A673 (cell line): Measurements from ENCODE around the gene RNU7-1. TPM values are rescaled to one million over a fixed set of nuclear protein-coding genes. Genes with fewer than 3 reads are reported as not detected.

ENCODE experiments used
- BruUV-seq: library from RNA; stranded (reverse); fragments of 400-500 nt; replicated peaks from 2 replicates; lab custom pipeline; 2021; lab: Mats Ljungman, UMichigan
- CTCF ChIA-PET: fragments of 300-600 bp; sonication (Branson Sonifier 250); formaldehyde crosslinking; loops from one replicate; lab custom pipeline; 2022; ENCODE audit warnings: antibody characterized with exemption; lab: Charles Lee
- POLR2A ChIA-PET: fragments of 300-600 bp; sonication (Branson Sonifier 250); formaldehyde crosslinking; loops from one replicate; lab custom pipeline; 2022; ENCODE audit warnings: antibody characterized with exemption; ENCODE audit not compliant: low non-redundant PET; lab: Charles Lee
- DNase-seq: peaks from one replicate; pipeline ENCODE4 v3.0.0-alpha.2; 2015; ENCODE audit warnings: low spot score
- H3K27ac ChIP-seq: fragments of 200-600 bp; sonication (generic); 2 replicates; pipeline ENCODE4 v1.5.1; 2016; ENCODE audit warnings: mixed run types, low read depth, mild to moderate bottlenecking, mixed read lengths, antibody characterized with exemption, low read length; ENCODE audit not compliant: poor library complexity, severe bottlenecking
- H3K27me3 ChIP-seq: fragments of 200-600 bp; sonication (generic); replicated peaks from 2 replicates; pipeline ENCODE4 v1.6.1; 2017; ENCODE audit warnings: mixed run types, low read depth, mild to moderate bottlenecking, mixed read lengths, antibody characterized with exemption, low read length; ENCODE audit not compliant: insufficient read depth, poor library complexity
- H3K36me3 ChIP-seq: fragments of 200-600 bp; sonication (generic); 2 replicates; pipeline ENCODE4 v1.6.1; 2016; ENCODE audit warnings: mixed run types, mild to moderate bottlenecking, mixed read lengths, antibody characterized with exemption, low read length; ENCODE audit not compliant: insufficient read depth, poor library complexity, severe bottlenecking
- H3K4me1 ChIP-seq: fragments of 200-600 bp; sonication (generic); 2 replicates; pipeline ENCODE4 v1.6.1; 2017; ENCODE audit warnings: mixed run types, mild to moderate bottlenecking, mixed read lengths, antibody characterized with exemption, low read length; ENCODE audit not compliant: insufficient read depth, poor library complexity, severe bottlenecking
- H3K4me3 ChIP-seq: fragments of 200-600 bp; sonication (generic); 2 replicates; pipeline ENCODE4 v1.5.1; 2016; ENCODE audit warnings: low read depth, mixed run types, mild to moderate bottlenecking, mixed read lengths, low read length; ENCODE audit not compliant: poor library complexity, severe bottlenecking
- H3K9me3 ChIP-seq: fragments of 200-600 bp; sonication (generic); 2 replicates; pipeline ENCODE4 v1.6.1; 2016; ENCODE audit warnings: mixed run types, low read depth, mild to moderate bottlenecking, mixed read lengths, antibody characterized with exemption, low read length; ENCODE audit not compliant: poor library complexity, severe bottlenecking
- CTCF ChIP-seq: fragments of 300-800, 200-600 bp; sonication (generic); conservative IDR thresholded peaks from 2 replicates; pipeline ENCODE4 v1.5.1; 2017; ENCODE audit warnings: low read depth, mild to moderate bottlenecking, antibody characterized with exemption, low read length, moderate library complexity, mixed read lengths
- EZH2 ChIP-seq: fragments of 200-600 bp; sonication (generic); IDR thresholded peaks from 2 replicates; pipeline ENCODE4 v1.6.1; 2017; ENCODE audit warnings: borderline replicate concordance, low read depth, mild to moderate bottlenecking, mixed read lengths, antibody characterized with exemption, low read length; ENCODE audit not compliant: poor library complexity, severe bottlenecking
- intact Hi-C: fragments of 100-400 bp; cut with micrococcal nuclease; formaldehyde crosslinking; loops from one replicate; pipeline ENCODE4 v1.10.0; 2022; ENCODE audit not compliant: unreplicated experiment
- total RNA-seq: library from RNA; stranded (reverse); gene quantifications from 2 replicates; pipeline ENCODE4 v1.2.3, GENCODE V29; 2021

RNU7-1 gene
- total RNA-seq, 1 experiment from 2014 or later = not detected

- Histone ChIP-seq H3K4me3 (no peak overlapping the region), H3K36me3 (peaks cover 85% of the 10 kb centered on the region), H3K9me3 (no peaks in the 10 kb centered on the region), H3K27me3 (no peaks in the 10 kb centered on the region), H3K27ac (no peak overlapping the region), H3K4me1 (no peaks in the 10 kb centered on the region)
- intact Hi-C loops = no loop called here
- TF ChIP-seq EZH2 = no peak
- no peak for TF ChIP-seq CTCF
- ChIA-PET CTCF (no interaction called here), POLR2A (no interaction called here)
- no TSS peak for BruUV-seq
- no peak for DNase-seq
Observed at GRCh38 chr12:6978188-6978587, 34.6 kb downstream of the RNU7-1 start.

GRCh38 chr12:6978611-6979011 lies 35.0 kb downstream of the RNU7-1 start:
- Histone ChIP-seq H3K36me3 (peaks cover 87% of the 10 kb centered on the region), H3K9me3 (no peaks in the 10 kb centered on the region), H3K27ac (no peak overlapping the region), H3K4me1 (no peaks in the 10 kb centered on the region), H3K27me3 (no peaks in the 10 kb centered on the region), H3K4me3 (no peak overlapping the region)
- ChIA-PET POLR2A (no interaction called here), CTCF (no interaction called here)
- no peak for DNase-seq
- intact Hi-C loops = no loop called here
- BruUV-seq = no TSS peak
- TF ChIP-seq CTCF (no peak), EZH2 (no peak)

GRCh38 chr12:6979021-6979420 lies 35.4 kb downstream of the RNU7-1 start:
- H3K4me1 ChIP-seq = no peaks in the 10 kb centered on the region

More at GRCh38 chr12:6979021-6979420, 35.4 kb downstream of the RNU7-1 start:
- ChIA-PET POLR2A (no interaction called here), CTCF (no interaction called here)
- Histone ChIP-seq H3K27ac (no peak overlapping the region), H3K4me3 (no peak overlapping the region), H3K27me3 (no peaks in the 10 kb centered on the region), H3K36me3 (peaks cover 86% of the 10 kb centered on the region), H3K9me3 (no peaks in the 10 kb centered on the region)
- DNase-seq = no peak
- intact Hi-C loops = no loop called here
- BruUV-seq = no TSS peak
- TF ChIP-seq CTCF = no peak
- no peak for TF ChIP-seq EZH2
